T-helper 22 cell (primary cell): ENCODE results near the gene MIAT.
A peak's percentile ranks its signal among the peaks of the same experiment; 100 is the strongest.

Experiments
- DNase-seq: peaks from one replicate; pipeline ENCODE4 v3.0.0-alpha.2; 2020; ENCODE audit warnings: low read depth

The MIAT gene

DNA sequence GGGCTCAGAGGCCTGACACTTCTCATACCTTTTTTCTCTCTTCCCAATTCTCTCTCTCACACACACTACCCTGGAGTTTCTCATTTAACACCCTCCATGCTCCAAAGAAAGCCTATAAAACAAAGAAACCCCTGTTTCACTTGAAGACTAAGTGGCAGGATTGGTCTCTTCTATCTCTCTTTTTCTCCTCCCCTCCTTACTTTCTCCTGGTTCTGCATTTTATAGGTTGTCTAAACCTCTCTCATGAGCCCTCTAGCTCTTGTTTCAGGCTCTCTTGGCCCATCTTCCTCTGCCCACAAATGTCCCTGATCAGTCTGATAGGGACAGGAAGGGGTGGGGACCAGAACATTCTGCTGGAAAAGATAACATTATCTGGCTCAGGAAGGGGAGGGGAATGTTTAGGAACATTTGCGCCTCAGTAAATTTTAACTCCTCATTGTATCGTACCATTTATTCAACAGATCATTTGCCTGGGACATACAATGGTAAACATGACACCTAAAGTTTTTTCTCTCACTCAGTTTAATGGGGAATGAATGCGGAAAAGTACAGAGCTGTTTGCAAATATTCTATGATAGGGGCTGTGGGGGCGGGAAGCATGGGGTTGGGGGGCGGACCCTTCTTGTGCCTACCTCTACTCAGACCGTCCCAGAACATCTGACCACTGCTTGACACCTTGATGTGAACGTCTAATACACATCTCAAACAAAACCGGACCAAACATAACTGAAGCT, 24.8 kb upstream of the MIAT start:
- no peak for DNase-seq

DNA sequence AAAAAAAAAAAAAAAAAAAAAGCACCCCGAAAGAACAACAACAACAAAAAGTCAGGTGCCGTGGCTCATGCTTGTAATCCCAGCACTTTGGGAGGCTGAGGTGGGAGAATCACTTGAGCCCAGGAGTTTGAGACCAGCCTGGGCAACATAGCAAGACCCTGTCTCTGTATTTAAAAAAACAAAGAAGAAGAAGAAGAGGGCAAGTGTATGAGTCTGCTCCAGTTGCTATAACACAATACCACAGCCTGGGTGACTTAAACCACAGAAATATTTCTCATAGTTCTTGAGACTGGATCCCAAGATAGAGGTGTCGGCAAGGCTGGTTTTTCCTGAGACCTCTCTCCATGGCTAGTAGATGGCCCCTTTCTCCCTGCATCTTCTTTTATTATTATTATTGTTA, 23.2 kb upstream of the MIAT start:
- no peak for DNase-seq

- DNase-seq: no peak
Observed at GRCh38 chr22:26635117-26635516, 22.3 kb upstream of the MIAT start.

- no peak for DNase-seq
Observed at GRCh38 chr22:26636296-26636695, 21.1 kb upstream of the MIAT start.

DNA sequence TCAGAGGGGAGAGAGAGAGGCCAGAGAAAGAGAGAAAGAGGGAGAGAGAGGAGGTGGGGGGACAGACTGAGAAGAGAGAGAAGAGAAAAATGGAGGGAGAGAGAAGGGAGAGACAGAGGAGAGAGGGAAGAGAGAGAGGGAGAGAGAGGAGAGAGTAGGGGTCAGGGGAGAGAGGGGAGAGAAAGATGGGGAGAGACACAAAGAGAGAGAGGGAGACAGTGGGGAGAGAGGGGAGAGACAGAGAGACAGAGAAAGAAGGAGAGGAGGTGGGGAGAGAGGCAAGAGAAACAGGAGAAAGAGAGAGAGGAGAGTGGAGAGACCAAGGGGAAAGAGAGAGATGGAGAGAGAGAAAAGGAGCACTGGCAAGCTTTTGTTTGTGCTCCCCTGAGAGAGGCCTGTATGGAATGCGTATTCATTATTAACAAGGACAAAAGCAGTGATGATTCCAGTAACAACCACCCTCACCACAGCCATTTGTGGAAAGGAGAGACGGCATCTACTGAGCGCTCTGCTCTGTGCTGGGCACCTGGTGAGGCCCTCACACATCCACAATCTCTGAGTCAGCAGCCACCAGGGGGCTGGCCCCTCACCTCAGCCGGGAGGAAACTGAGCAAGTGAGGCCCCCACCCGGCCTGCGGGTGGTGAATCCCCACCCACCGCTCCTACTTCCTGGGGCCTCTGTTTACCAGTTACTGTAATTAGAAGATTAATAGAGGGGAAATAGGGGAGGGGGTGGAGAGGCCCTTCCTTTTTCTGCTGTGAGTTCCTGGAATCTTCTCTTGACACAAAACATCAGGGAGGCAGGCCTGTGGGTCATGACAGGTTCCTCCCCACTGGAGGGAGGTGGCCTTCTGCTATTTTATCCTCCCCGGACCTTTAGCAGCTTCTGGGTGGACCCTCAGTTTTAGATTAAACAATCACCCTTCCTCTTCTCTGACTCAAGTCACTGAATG, 14.6 kb upstream of the MIAT start:
- DNase-seq: peak; percentile 61

GRCh38 chr22:26643418-26644100, 13.8 kb upstream of the MIAT start:
- DNase-seq: no peak

- no peak for DNase-seq
Observed at GRCh38 chr22:26646158-26646557, 11.2 kb upstream of the MIAT start.

- DNase-seq: peak; percentile 20
Observed at GRCh38 chr22:26648011-26648497, 9.3 kb upstream of the MIAT start.

GRCh38 chr22:26648528-26649388, 8.6 kb upstream of the MIAT start:
- DNase-seq: no peak

DNA sequence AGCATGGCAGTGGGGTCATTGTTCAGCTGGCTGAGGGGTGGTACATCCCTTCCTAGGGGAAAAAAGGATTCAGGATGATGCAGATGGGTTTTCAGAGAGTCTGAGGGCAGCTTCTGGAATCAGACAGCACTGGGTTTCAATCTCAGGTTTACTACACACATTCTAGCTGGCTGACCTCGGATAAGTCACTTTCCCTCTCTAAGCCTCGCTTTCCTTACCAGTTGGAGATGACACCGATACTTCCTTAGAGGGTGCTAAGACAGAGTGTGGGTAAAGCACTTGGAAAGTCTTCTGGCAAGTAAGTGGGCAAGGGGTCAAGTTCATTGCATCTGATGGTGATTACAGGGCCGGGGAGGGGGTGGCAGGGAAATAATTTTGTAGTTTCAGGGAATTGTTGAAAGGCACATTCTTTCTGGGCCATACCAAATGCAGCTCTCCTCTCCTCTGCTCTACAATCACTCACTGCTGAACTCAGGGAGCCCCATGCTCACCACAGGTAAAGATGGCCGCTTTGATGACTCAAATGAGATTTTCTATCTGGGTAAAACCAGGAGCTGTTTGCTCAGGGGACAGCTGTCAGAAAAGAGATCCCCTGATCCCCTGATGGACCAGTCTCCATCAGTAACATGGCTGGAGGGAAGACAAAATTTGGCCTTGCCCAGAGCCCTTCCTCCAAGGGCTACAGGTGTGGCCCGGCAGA, 6.5 kb upstream of the MIAT start:
- no peak for DNase-seq

DNA sequence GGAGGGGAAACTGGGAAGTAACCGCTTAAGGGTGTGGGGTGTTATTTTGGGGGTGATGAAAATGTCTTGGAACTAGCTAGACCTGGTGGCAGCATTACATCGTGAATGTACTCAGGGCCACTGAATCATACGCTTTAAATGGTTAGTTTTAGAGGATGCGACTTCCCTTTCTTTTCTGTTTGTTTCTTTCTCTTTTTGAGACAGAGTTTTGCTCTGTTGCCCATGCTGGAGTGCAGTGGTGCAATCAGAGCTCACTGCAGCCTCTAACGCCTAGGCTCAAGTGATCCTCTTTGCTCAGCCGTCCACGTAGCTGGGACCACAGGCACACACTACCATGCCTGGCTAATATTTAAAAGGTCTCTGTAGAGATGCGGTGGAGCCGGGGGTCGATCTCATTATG, 5.6 kb upstream of the MIAT start:
- no peak for DNase-seq

- no peak for DNase-seq
Observed at GRCh38 chr22:26658161-26658560, 773 bp downstream of the MIAT start.

DNA sequence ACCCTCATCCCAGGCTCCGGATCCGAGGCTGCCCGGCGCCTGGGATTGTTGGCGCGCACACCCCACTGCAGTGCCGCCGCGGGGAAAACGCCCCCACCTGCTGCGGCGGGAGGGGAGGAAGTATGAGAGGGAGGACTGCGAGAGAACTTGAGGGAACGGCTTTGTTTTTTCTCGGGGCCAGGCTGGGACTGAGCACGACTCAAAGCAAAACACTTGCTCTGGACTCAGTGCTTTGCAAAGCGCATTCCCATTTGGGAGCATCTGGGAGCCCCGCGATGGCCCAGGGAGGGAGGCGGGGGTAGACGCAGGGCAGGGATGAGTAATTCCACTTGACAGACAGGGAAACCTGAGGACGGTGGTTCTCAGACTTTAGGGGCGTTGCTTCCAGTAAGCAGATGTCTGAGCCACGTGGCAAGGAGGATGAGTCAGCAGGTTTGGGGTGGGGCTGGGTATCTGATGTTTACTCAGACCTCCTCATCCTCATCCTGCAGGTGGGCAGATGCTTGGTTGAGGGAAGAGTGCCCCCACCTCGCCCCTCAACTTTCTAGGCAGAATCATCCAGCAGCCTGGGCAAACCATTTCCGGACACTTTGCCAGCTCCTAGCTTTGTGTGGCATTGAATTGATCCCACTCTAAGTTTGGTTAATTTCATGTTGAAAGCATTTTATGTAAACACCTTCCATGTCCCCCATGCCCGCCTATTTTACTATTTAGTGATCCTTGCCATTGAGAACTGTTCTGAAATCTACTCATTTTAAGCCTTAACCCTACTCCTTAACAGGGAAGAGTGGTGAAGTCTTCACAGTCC, 1.5 kb downstream of the MIAT start:
- DNase-seq: peak; percentile 68

- no peak for DNase-seq
Observed at GRCh38 chr22:26660356-26660755, 3.0 kb downstream of the MIAT start.

GRCh38 chr22:26660961-26661578, 3.7 kb downstream of the MIAT start:
- no peak for DNase-seq

DNA sequence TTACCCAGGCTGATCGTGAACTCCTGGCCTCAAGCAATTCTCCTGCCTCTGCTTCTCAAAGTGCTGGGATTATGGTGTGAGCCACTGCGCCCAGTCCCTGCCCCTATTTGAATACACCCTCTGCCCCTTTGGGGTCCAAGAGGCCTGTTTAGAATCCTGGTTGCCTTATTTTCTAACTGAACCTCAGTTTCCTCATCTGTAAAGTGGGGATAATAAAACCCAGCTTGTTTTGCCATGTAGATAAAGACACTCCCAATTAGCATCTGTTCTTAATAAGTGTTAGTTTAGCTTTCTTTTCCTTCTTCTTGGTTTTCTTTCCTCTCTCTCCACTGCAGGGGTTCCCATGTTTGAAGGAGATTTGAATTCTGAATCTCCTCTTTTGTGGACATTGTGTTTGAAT, 4.8 kb downstream of the MIAT start:
- no peak for DNase-seq

DNA sequence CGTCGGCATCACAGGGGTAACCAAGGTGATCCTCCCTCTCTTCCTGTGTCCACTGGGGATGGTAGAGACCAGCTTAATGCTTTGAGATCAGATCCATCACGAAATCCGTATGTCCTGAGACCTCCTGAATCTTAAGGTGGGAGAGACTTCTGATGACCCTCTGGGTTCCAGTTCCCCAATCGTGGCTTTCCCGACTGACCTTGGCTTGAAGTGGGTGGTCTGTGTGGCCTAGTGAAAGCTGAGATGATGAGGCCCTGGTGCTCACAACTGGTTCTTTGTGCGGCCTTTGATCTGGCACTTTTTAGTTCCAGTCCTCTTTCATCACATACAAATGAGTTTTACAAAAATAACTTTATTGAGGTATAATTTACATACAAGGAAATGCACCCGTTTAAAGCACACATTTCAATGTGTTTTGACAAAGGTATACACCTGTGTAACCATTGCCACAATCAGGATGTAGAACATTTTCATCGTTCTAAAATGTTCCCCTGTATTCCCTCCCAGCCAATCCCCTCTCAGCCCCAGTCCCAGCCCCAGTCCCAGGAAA, 6.1 kb downstream of the MIAT start:
- no peak for DNase-seq

DNA sequence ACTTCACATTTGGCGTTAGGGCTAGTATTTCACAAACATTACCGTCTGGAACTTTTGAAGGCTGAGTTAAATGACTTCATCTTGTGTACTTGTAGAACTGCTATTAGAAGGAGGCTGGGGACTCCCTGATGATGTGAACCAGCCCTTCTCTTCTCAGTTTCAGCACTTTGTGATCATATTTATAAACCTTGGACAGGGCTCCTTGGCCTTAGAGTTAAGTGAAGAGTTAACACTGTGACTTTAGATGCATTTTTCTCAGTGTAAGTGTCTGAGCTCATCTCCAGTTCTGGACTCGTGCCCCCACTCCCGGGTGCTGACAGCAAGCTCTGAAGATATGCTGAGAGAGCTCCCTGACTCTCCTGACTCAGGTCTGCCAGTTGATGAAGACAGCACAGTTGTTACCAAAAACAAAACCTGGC, 8.4 kb downstream of the MIAT start:
- no peak for DNase-seq

DNA sequence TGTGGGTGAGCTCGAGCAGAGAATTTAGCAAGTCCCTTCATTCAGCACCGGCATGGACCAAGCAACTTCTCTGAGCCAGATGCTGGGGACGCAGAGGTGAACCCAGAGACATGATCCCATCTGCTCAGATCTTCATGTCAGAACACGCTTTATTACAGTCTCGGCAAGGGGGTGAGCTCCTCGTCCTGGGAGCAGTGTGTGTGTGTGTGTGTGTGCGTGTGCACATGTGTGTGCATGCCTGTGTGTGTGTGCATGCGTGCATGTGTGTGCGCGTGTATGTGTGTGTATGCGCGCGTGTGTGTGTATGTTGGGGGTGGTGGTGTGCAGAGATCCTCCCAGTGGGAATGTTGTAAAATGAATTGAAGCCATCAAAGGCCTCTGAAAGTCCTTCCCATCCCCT, 9.8 kb downstream of the MIAT start:
- DNase-seq: no peak
